HepG2 (cell line): ENCODE results near the gene B3GALT6. TPM values are rescaled to one million over a fixed set of nuclear protein-coding genes. Genes with fewer than 3 reads are reported as not detected.
A peak's percentile ranks its signal among the peaks of the same experiment; 100 is the strongest.

Source experiments
- ATAC-seq: fragments of 200-7000 bp; cut with Tn5 transposase; 3 replicates; pipeline ENCODE4 v1.9.1; 2020; ENCODE audit warnings: mild to moderate bottlenecking, moderate library complexity
- BruUV-seq: library from RNA; stranded (reverse); fragments of 400-500 nt; replicated peaks from 2 replicates; lab custom pipeline; 2021; lab: Mats Ljungman, UMichigan
- CTCF ChIA-PET: fragments of 300-600 bp; formaldehyde crosslinking; extraction: SDS; loops from one replicate; lab custom pipeline; 2021; ENCODE audit warnings: low total read pairs, inconsistent platforms, low intra/inter-chr PET ratio; lab: Yijun Ruan, JAX
- POLR2A ChIA-PET: fragments of 350-600 bp; sonication (Branson Sonifier 250); formaldehyde crosslinking; loops from one replicate; lab custom pipeline; 2020; ENCODE audit warnings: antibody characterized with exemption, inconsistent platforms; lab: Yijun Ruan, JAX
- DNase-seq: peaks from one replicate; pipeline ENCODE4 v3.0.0-alpha.2; 2015; ENCODE audit warnings: low spot score
- FAIRE-seq: peaks from 3 replicates; lab custom pipeline; 2011; peaks lifted over from hg19 to GRCh38; lab: Jason Lieb, UNC
- H2AFZ ChIP-seq: one replicate; pipeline ENCODE4 v1.6.1; 2011; ENCODE audit warnings: low read length, inconsistent platforms
- H3K27ac ChIP-seq: fragments of 300-600 bp; 3 replicates; pipeline ENCODE4 v1.8.0; 2011; ENCODE audit warnings: mixed run types, mild to moderate bottlenecking, mixed read lengths, low read length, inconsistent platforms; ENCODE audit not compliant: insufficient read depth; ENCODE audit errors: extremely low read length
- H3K27me3 ChIP-seq, 2 experiments: fragments of 200-600 bp in 1 of 2; 2 replicates in 1 of 2; 3 replicates in 1 of 2; pipeline versions ENCODE4 v1.6.0 to v1.8.0; 2011; ENCODE audit warnings: low read length in 2 of 2, mild to moderate bottlenecking in 2 of 2, moderate library complexity in 2 of 2, inconsistent platforms in 1 of 2; ENCODE audit not compliant: insufficient read depth in 2 of 2, control insufficient read depth in 1 of 2
- H3K36me3 ChIP-seq, 2 experiments: fragments of 200-600 bp in 1 of 2; replicated peaks in 1 of 2; 2 replicates in 1 of 2; 3 replicates in 1 of 2; pipeline versions ENCODE4 v1.5.1 to v1.8.0; 2011; ENCODE audit warnings: low read length in 2 of 2, inconsistent platforms in 1 of 2; ENCODE audit not compliant: insufficient read depth in 2 of 2, control insufficient read depth in 1 of 2
- H3K4me1 ChIP-seq: 2 replicates; pipeline ENCODE4 v1.5.1; 2012; ENCODE audit warnings: low read length, inconsistent platforms; ENCODE audit not compliant: insufficient read depth
- H3K4me2 ChIP-seq: 2 replicates; pipeline ENCODE4 v1.6.0; 2011; ENCODE audit warnings: low read depth, low read length, inconsistent platforms
- H3K4me3 ChIP-seq, 3 experiments: fragments of 200-600 bp in 1 of 3; sonication (generic), shearing (Covaris generic) in 1 of 3; replicated peaks in 1 of 3; 2 replicates each; pipeline ENCODE4 v1.5.1; 2011 to 2016; ENCODE audit warnings: low read length in 3 of 3, inconsistent platforms in 2 of 3, low read depth in 2 of 3, mild to moderate bottlenecking in 2 of 3, control low read depth in 1 of 3, mixed read lengths in 1 of 3; ENCODE audit not compliant: insufficient read depth in 1 of 3
- H3K79me2 ChIP-seq: one replicate; pipeline ENCODE4 v1.6.1; 2011; ENCODE audit warnings: low read length, inconsistent platforms; ENCODE audit not compliant: insufficient read depth
- H3K9ac ChIP-seq: 2 replicates; pipeline ENCODE4 v1.6.0; 2011; ENCODE audit warnings: mild to moderate bottlenecking, low read depth, low read length, inconsistent platforms; ENCODE audit not compliant: insufficient read depth
- H3K9me3 ChIP-seq: 2 replicates; pipeline ENCODE4 v1.5.1; 2012; ENCODE audit warnings: mild to moderate bottlenecking, low read length
- H4K20me1 ChIP-seq: 2 replicates; pipeline ENCODE4 v1.6.0; 2011; ENCODE audit warnings: inconsistent platforms, mild to moderate bottlenecking, low read length, moderate library complexity; ENCODE audit not compliant: insufficient read depth
- CSRNP1 ChIP-seq: sonication (generic); formaldehyde crosslinking; IDR thresholded peaks from 2 replicates; pipeline ENCODE4 v1.8.1; 2023; ENCODE audit warnings: mild to moderate bottlenecking, missing genetic modification reagents
- ELF1 ChIP-seq: sonication (generic); formaldehyde crosslinking; IDR thresholded peaks from 2 replicates; pipeline ENCODE4 v1.4.0; 2020; ENCODE audit warnings: missing genetic modification reagents
- KDM2A ChIP-seq: sonication (generic); formaldehyde crosslinking; IDR thresholded peaks from 2 replicates; pipeline ENCODE4 v1.4.0; 2020; ENCODE audit warnings: low read depth, missing genetic modification reagents, borderline replicate concordance
- PATZ1 ChIP-seq: sonication (generic); formaldehyde crosslinking; IDR thresholded peaks from 2 replicates; pipeline ENCODE4 v1.4.0; 2020; ENCODE audit warnings: missing genetic modification reagents
- SNAPC5 ChIP-seq: sonication (generic); formaldehyde crosslinking; IDR thresholded peaks from 2 replicates; pipeline ENCODE4 v1.8.1; 2023; ENCODE audit warnings: mild to moderate bottlenecking, missing genetic modification reagents, borderline replicate concordance
- ZBTB4 ChIP-seq: sonication (generic); formaldehyde crosslinking; IDR thresholded peaks from 2 replicates; pipeline ENCODE4 v1.4.0; 2020; ENCODE audit warnings: missing genetic modification reagents, mild to moderate bottlenecking, borderline replicate concordance
- ZFX ChIP-seq: sonication (generic); formaldehyde crosslinking; IDR thresholded peaks from 2 replicates; pipeline ENCODE4 v1.4.0; 2020; ENCODE audit warnings: mild to moderate bottlenecking, low read depth, missing genetic modification reagents, moderate library complexity
- ZNF687 ChIP-seq: sonication (generic); formaldehyde crosslinking; IDR thresholded peaks from 2 replicates; pipeline ENCODE4 v1.5.1; 2020; ENCODE audit warnings: mild to moderate bottlenecking, missing genetic modification reagents, moderate library complexity
- ZNF713 ChIP-seq: sonication (generic); formaldehyde crosslinking; IDR thresholded peaks from 2 replicates; pipeline ENCODE4 v1.4.0; 2020; ENCODE audit warnings: mild to moderate bottlenecking, missing genetic modification reagents
- ZNF780A ChIP-seq: sonication (generic); formaldehyde crosslinking; IDR thresholded peaks from 2 replicates; pipeline ENCODE4 v1.8.0; 2022; ENCODE audit warnings: mild to moderate bottlenecking, missing genetic modification reagents, moderate library complexity
- WGBS: methylation state at CpG from one replicate; pipeline ENCODE4 v1.1.6; 2017; ENCODE audit warnings: low lambda C conversion rate; 5-methylcytosine and 5-hydroxymethylcytosine counted together
- in situ Hi-C: cut with HindIII; loops from 2 replicates; pipeline ENCODE4 v1.10.0; 2017; ENCODE audit warnings: low pct_unique_long_range_greater_than_20kb; ENCODE audit not compliant: extremely low pct_ligation_motif_present
- intact Hi-C: fragments of 100-400 bp; cut with micrococcal nuclease; formaldehyde crosslinking; loops from one replicate; pipeline ENCODE4 v1.10.0; 2022; ENCODE audit not compliant: unreplicated experiment
- polyA plus RNA-seq, 8 experiments: library from polyadenylated mRNA; depleted of rRNA in 3 of 8; stranded (reverse) in 7 of 8; unstranded in 1 of 8; fragments of >200 nt; fragmentation: Illumina TruSeq in 4 of 8; extraction: Trizol in 4 of 8; gene quantifications; 2 replicates each; pipeline versions ENCODE4 v1.2.1 to v1.2.3, GENCODE V29; 2011 to 2016; ENCODE audit warnings: low read depth in 4 of 8, missing spikeins in 1 of 8, mixed read lengths in 1 of 8; ENCODE audit not compliant: insufficient read depth in 1 of 8
- total RNA-seq, 5 experiments: library from RNA; depleted of rRNA; stranded (reverse); fragments of >200 nt; fragmentation: Illumina TruSeq; extraction: Trizol; gene quantifications; 2 replicates each; pipeline ENCODE4 v1.2.3, GENCODE V29; 2016; ENCODE audit warnings: low read depth in 1 of 5

Gene B3GALT6
- total and polyA plus RNA-seq, 2 of the 13 experiments (the other 11 are each of a cell fraction or from before 2014, with no cell fraction given) = 3.9 to 14.2 TPM

- Histone ChIP-seq H3K79me2 (no peaks in the 10 kb centered on the region), H3K27ac (no peak overlapping the region), H2AFZ (peak overlapping the region; percentile 67), H3K9me3 (no peaks in the 10 kb centered on the region), H3K4me3 (peak overlapping the region in 2 of 3 experiments; percentile 32 to 46; a peak in 2 of 6 replicates), H3K27me3 (peaks cover 4 to 56% of the 10 kb centered on the region in 2 experiments; a peak in 4 of 5 replicates), H3K9ac (no peak overlapping the region), H3K36me3 (no peaks in the 10 kb centered on the region), H4K20me1 (no peaks in the 10 kb centered on the region), H3K4me2 (peak overlapping the region; percentile 56), H3K4me1 (peaks cover 14% of the 10 kb centered on the region)
- WGBS = 4% methylated on average over 12 of the region's 31 CpGs
- in situ Hi-C loops (no loop called here), intact Hi-C loops (no loop called here)
- CTCF ChIA-PET = no interaction called here
- peak; percentile 56 for ATAC-seq
- no peak for FAIRE-seq
- DNase-seq = no peak
- no TSS peak for BruUV-seq
- POLR2A ChIA-PET = interaction anchor here (1.2 to 1.5 kb wide), 3 partner anchors 16 to 57 kb away, joined by 3 to 8 read pairs (median 3); no protein-coding TSS in a partner anchor
- TF ChIP-seq ZNF687 (CRISPR knock-in tag) = peak; percentile 58
- peak; percentile 25; the same call in 1 of the 2 replicates for TF ChIP-seq KDM2A
- 0 out of 2 replicates have a peak, but pooled peaks have one; percentile 30 for TF ChIP-seq SNAPC5 (CRISPR knock-in tag)
- TF ChIP-seq CSRNP1 = 0 out of 2 replicates have a peak, but pooled peaks have one; percentile 58
- TF ChIP-seq ZFX = peak; percentile 29; the same call in 1 of the 2 replicates
- no peak for TF ChIP-seq ZNF780A (CRISPR knock-in tag)
- TF ChIP-seq ZNF713 = no peak
- 0 out of 2 replicates have a peak, but pooled peaks have one; percentile 11 for TF ChIP-seq ELF1 (CRISPR knock-in tag)
- TF ChIP-seq ZBTB4 (CRISPR knock-in tag) = 0 out of 2 replicates have a peak, but pooled peaks have one; percentile 26
- TF ChIP-seq PATZ1 (CRISPR knock-in tag) = 0 out of 2 replicates have a peak, but pooled peaks have one; percentile 14
These were observed 46.8 kb upstream of the B3GALT6 start for GRCh38 chr1:1185101-1185765.
